CD4-positive, alpha-beta T cell treated with Interleukin-15 for 1 hour (primary cell): Measurements from ENCODE around the gene ANKS1A.
"Not testable (repeated sequence)": the region's sequence is repeated elsewhere in the genome, so short reads cannot be mapped to it uniquely, and the experiment has no call there.

Experiments used
- DNase-seq: peaks from one replicate; pipeline ENCODE4 v3.0.0-alpha.2; 2020

Gene ANKS1A

DNA sequence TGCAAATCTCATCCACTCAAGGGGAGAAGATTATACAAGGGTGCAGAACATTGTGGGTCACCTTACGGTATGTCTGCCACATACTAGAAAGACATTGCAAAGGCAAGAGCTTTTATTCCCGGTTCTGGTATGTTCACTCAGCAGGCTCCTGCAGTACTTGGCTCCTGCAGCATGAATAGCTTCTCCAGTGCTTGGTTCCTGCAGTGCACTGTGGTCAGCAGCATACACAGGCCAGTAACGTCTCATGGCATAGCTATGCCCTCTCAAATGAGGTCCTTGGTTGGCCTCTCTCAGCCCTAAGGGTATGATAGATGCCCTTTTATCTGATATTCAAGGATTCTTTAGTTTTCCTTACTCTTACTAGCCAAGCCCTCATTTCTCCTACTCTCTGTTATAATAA, 239.4 kb downstream of the ANKS1A start:
- DNase-seq = no peak

DNA sequence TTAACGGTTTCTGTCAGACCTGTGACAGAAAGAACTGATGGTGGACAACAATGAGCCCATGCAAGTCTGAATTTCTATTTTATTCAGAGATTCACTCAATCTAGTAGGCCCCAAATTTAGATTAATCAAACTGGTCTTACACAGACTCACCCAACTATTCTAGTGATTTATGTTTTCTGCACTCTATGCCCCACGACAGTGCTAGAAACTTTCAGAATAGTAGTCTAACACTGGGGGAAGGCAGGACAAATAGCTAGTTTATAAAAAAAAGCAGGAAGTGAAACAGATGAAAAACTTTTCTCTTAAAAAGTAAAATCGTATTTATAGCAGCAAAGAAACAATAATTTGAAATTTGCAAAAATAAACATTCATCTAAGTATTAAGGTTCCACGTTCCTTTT, 247.1 kb downstream of the ANKS1A start:
- DNase-seq = no peak

GRCh38 chr6:35138191-35138590, 249.1 kb downstream of the ANKS1A start:
- not testable (repeated sequence) for DNase-seq

GRCh38 chr6:35139470-35139869, 250.4 kb downstream of the ANKS1A start:
- DNase-seq = no peak

DNA sequence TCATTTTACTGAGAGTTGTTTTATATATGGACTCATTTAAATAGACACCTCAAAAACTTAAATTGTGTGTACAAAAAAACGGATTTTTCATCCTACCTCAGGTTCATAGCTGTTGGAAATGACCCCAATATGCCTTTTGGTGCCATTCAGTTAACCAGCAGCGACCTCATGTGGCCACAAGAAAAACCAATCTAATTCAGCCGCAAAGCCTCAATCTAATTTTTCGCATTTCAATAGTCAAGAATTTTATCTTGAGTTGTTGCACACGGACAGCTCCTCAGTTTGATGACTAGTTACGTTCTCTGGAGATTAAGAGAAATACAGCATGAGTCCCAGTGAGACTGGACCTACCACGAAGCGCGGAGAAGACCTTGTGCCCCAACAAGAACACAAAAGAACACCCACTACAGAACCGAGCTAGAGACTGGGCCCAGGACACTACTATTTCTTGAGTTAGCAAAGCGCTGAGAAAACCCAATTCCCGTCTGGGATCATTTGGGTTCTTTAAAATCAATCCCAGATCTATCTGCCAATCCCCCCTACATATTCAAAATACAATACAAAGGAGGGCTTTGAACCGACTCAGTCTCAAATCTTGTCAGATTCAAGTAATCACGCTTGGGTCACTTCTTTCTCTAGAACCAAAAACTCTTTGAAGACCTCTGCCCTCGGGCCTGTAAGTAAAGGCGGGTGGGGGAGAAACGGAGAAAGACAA, 251.0 kb downstream of the ANKS1A start:
- peak; percentile 53 for DNase-seq

DNA sequence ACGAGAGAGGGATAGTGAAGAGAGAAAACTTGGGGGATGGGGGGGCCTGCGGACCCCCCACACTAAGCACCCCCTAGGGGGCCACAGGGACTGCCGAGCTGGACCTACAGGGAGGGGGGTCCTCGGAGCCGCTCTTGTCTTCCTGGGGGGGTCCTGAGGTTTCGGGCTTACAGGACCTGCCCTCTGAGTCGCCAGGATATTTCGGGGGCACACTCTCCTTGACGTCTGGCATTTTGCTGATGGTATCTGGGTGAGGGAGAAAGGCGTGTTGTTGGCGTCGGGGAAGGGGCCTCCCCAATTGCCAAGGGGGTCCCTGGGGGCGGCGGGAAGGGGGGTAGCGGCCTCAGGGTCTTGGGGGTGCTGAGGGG, 251.6 kb downstream of the ANKS1A start:
- no peak for DNase-seq
